Astrocyte (in vitro differentiated cells and primary cell): ENCODE data around the gene EPHA7.

ENCODE experiments used
- CTCF ChIP-seq: IDR thresholded peaks from 2 replicates; pipeline ENCODE4 v1.5.1; 2011; ENCODE audit warnings: low read depth, mild to moderate bottlenecking, inconsistent platforms, low read length, moderate library complexity; ENCODE audit not compliant: insufficient read depth
- EZH2 ChIP-seq: IDR thresholded peaks from 2 replicates; pipeline ENCODE4 v1.6.1; 2012; ENCODE audit warnings: mild to moderate bottlenecking, low read length, inconsistent platforms; ENCODE audit not compliant: insufficient read depth

GRCh38 chr6:93366506-93366905 is 52.9 kb downstream of the EPHA7 start:
- TF ChIP-seq EZH2 (no peak), CTCF (no peak)
